ENCODE data around the gene GH1. TPM values are rescaled to one million over a fixed set of nuclear protein-coding genes. Genes with fewer than 3 reads are reported as not detected.

Gene GH1
- total and polyA plus RNA-seq, 2 of the 13 experiments (the other 11 are each of a cell fraction or from before 2014, with no cell fraction given), result not detected

GRCh38 chr17:63939884-63940283 lies 21.2 kb upstream of the GH1 start:
- Histone ChIP-seq H3K9ac (ENCODE audit: insufficient read depth, low read depth, low read length) (no peak overlapping the region), H3K4me3 (replicated peaks in 1 of 3; ENCODE audit: insufficient read depth in 1 of 3, low read depth in 2 of 3, low read length in 3 of 3) (no peak overlapping the region), H3K4me2 (ENCODE audit: low read depth, low read length) (no peak overlapping the region), H3K27me3 (ENCODE audit: control insufficient read depth in 1 of 2, insufficient read depth in 2 of 2, low read length in 2 of 2) (peaks cover 0 to 45% of the 10 kb centered on the region in 2 experiments; a peak in 3 of 5 replicates), H3K79me2 (ENCODE audit: insufficient read depth, low read length) (no peaks in the 10 kb centered on the region), H2AFZ (ENCODE audit: low read length) (no peak overlapping the region), H3K9me3 (ENCODE audit: low read length) (no peaks in the 10 kb centered on the region), H3K27ac (ENCODE audit: extremely low read length, insufficient read depth, low read length) (no peak overlapping the region), H4K20me1 (ENCODE audit: insufficient read depth, low read length) (no peaks in the 10 kb centered on the region), H3K4me1 (ENCODE audit: insufficient read depth, low read length) (no peaks in the 10 kb centered on the region), H3K36me3 (replicated peaks in 1 of 2; ENCODE audit: control insufficient read depth in 1 of 2, insufficient read depth in 2 of 2, low read length in 2 of 2) (no peaks in the 10 kb centered on the region)
- ChIA-PET CTCF (ENCODE audit: low intra/inter-chr PET ratio, low total read pairs) (no interaction called here), POLR2A (no interaction called here)
- WGBS (ENCODE audit: low lambda C conversion rate), result 12% methylated on average over 6 of the region's 6 CpGs
- DNase-seq (ENCODE audit: low spot score) (no peak), FAIRE-seq (no peak), ATAC-seq (peak; percentile 17)
- intact Hi-C loops (cut with micrococcal nuclease; ENCODE audit: unreplicated experiment) (no loop called here), in situ Hi-C loops (cut with HindIII; ENCODE audit: extremely low pct_ligation_motif_present, low pct_unique_long_range_greater_than_20kb) (no loop called here)
- no TSS peak for BruUV-seq (replicated peaks)
- TF ChIP-seq ZKSCAN8 (CRISPR knock-in tag; IDR thresholded peaks at IDR 0.05; ENCODE audit: borderline replicate concordance), result no peak
- no peak for TF ChIP-seq ESRRA (CRISPR knock-in tag; IDR thresholded peaks at IDR 0.05; ENCODE audit: low read depth)
- TF ChIP-seq ZNF501 (CRISPR knock-in tag; IDR thresholded peaks at IDR 0.05), result no peak
- TF ChIP-seq TRIM22 (IDR thresholded peaks at IDR 0.05), result no peak
- no peak for TF ChIP-seq NCOA2 (CRISPR knock-in tag; IDR thresholded peaks at IDR 0.05)
- no peak for TF ChIP-seq ZNF598 (CRISPR knock-in tag; IDR thresholded peaks at IDR 0.05; ENCODE audit: borderline replicate concordance)
- no peak for TF ChIP-seq ZNF747 (CRISPR knock-in tag; IDR thresholded peaks at IDR 0.05; ENCODE audit: borderline replicate concordance)
- no peak for TF ChIP-seq PAXIP1 (CRISPR knock-in tag; conservative IDR thresholded peaks at IDR 0.05)
- TF ChIP-seq SAP130 (CRISPR knock-in tag; IDR thresholded peaks at IDR 0.05; ENCODE audit: low read depth), result no peak
- no peak for TF ChIP-seq ATF7 (IDR thresholded peaks at IDR 0.05)
- TF ChIP-seq ATF7 (CRISPR knock-in tag; IDR thresholded peaks at IDR 0.05), result no peak
- TF ChIP-seq SIN3A (IDR thresholded peaks at IDR 0.05; ENCODE audit: borderline replicate concordance, low read depth, low read length), result no peak
- no peak for TF ChIP-seq STAT5B (CRISPR knock-in tag; IDR thresholded peaks at IDR 0.05)
- no peak for TF ChIP-seq PAF1 (CRISPR knock-in tag; IDR thresholded peaks at IDR 0.05)
- TF ChIP-seq ZNF749 (CRISPR knock-in tag; IDR thresholded peaks at IDR 0.05; ENCODE audit: borderline replicate concordance), result no peak
- no peak for TF ChIP-seq HMGA1 (CRISPR knock-in tag; conservative IDR thresholded peaks at IDR 0.05)
- no peak for TF ChIP-seq ZNF510 (CRISPR knock-in tag; IDR thresholded peaks at IDR 0.05; ENCODE audit: low read depth)
- TF ChIP-seq RAD21 (CRISPR knock-in tag; IDR thresholded peaks at IDR 0.05), result no peak
- no peak for TF ChIP-seq MED8 (CRISPR knock-in tag; IDR thresholded peaks at IDR 0.05; ENCODE audit: insufficient replicate concordance)

All from HepG2 (cell line).